Ovary (tissue), 9 donors: ENCODE data around the gene DCDC2C. TPM values are rescaled to one million over a fixed set of nuclear protein-coding genes. Genes with fewer than 3 reads are reported as not detected.

Source experiments
- DNase-seq, 5 donors: peaks; one replicate each; pipeline ENCODE4 v3.0.0-alpha.2; 2019 to 2020
- H3K27ac ChIP-seq, 2 donors: fragments of 200-600 bp; one replicate each; pipeline versions ENCODE4 v1.5.1 to v1.8.0; 2019 to 2022
- H3K27me3 ChIP-seq: fragments of 200-600 bp; one replicate; pipeline ENCODE4 v1.8.0; 2022
- H3K36me3 ChIP-seq: fragments of 200-600 bp; sonication (generic); one replicate; pipeline ENCODE4 v1.5.1; 2019
- H3K4me1 ChIP-seq: one replicate; pipeline ENCODE4 v1.8.1; 2013; ENCODE audit warnings: mild to moderate bottlenecking, moderate library complexity; ENCODE audit not compliant: insufficient read depth
- H3K4me3 ChIP-seq: fragments of 200-600 bp; sonication (generic); one replicate; pipeline ENCODE4 v1.5.1; 2017
- H3K9me3 ChIP-seq, 2 donors: fragments of 200-600 bp in 1 of 2; sonication (generic) in 1 of 2; one replicate each; pipeline versions ENCODE4 v1.5.1 to v1.8.1; 2013 to 2019; ENCODE audit warnings: mild to moderate bottlenecking in 1 of 2, moderate library complexity in 1 of 2
- EP300 ChIP-seq: sonication (generic); formaldehyde crosslinking; IDR thresholded peaks from one replicate; pipeline ENCODE4 v1.6.1; 2017; ENCODE audit warnings: antibody characterized with exemption
- POLR2A ChIP-seq: fragments of 450-650 bp; IDR thresholded peaks from one replicate; pipeline ENCODE4 v1.6.1; 2017; ENCODE audit warnings: antibody characterized with exemption, mild to moderate bottlenecking, moderate library complexity
- WGBS, 3 donors: extraction: QIAGEN DNeasy Blood & Tissue Kit in 1 of 3; methylation state at CpG; one replicate each; pipeline versions ENCODE4 v1.1.5 to v1.1.7; 2013 to 2017; 5-methylcytosine and 5-hydroxymethylcytosine counted together
- intact Hi-C, 4 donors: fragments of 100-400 bp; cut with DNase I; formaldehyde crosslinking; loops; one replicate each; pipeline versions ENCODE4 v1.11.0 to v1.15.1; 2022 to 2023
- polyA plus RNA-seq, 2 donors: library from polyadenylated mRNA; stranded (reverse); fragments of 200-250 nt in 1 of 2; fragments of 350-450 nt in 1 of 2; fragmentation: Illumina TruSeq in 1 of 2; extraction: RNeasy Lipid Tissue Mini Kit (QIAGEN cat#74804) in 1 of 2; gene quantifications; one replicate each; pipeline ENCODE4 v1.2.3, GENCODE V29; 2013 to 2014
- total RNA-seq, 7 donors: library from RNA; depleted of rRNA in 2 of 7; stranded (reverse); fragments of >200 nt in 2 of 7; fragmentation: NEBNext Ultra II Directional in 3 of 7; extraction: Animal tissue kit (Norgen Biotek cat#: 25700) in 3 of 7; gene quantifications; one replicate each; pipeline versions ENCODE4 v1.1.0 to v1.2.4, GENCODE V29; 2016 to 2023
- TF ChIP-seq, protein P1 (sequence below), 3 donors: fragments of 450-650 bp in 2 of 3; fragments of 200-600 bp in 1 of 3; IDR thresholded peaks; one replicate each; pipeline versions ENCODE4 v1.5.1 to v1.8.0; 2016 to 2022; ENCODE audit warnings: antibody characterized with exemption in 3 of 3, mild to moderate bottlenecking in 1 of 3
- donor health status: DM: no; HTN: no; CAD: no; lungs with moderate emphysema.
- donor health status: DM: no; HTN: no; CAD: no.
- donor health status: Bipolar disorder and iron deficiency.
- donor health status: DM: yes; HTN: yes; CAD: no.
- donor health status: DM: no; HTN: no; CAD: no.
- donor health status: DM: yes; HTN: yes; CAD: no.

DCDC2C gene
- total and polyA plus RNA-seq, 9 donors: 0.11 to 0.95 (median 0.42) TPM; not detected in 6

DNA sequence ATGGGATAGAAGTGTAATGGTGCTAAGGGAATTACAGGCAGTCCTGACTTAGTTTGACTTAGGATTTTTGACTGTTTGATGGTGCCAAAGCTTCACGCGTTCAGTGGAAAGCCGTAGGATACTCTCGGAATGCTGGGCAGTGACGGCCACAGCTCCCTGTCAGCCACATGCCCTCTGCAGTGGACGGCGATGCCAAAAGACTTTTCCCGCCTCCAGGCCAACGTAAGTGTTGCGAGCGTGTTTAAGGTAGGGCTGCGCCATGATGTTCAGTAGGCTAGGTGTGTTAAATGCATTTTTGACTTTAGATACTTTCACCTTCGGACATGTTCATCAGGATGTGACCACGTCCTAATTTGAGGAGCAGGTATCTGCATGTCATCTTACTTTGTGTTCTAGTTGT lies 63.4 kb downstream of the DCDC2C start:
- TF ChIP-seq POLR2A (no peak), EP300 (no peak)
- TF ChIP-seq, protein P1, sequence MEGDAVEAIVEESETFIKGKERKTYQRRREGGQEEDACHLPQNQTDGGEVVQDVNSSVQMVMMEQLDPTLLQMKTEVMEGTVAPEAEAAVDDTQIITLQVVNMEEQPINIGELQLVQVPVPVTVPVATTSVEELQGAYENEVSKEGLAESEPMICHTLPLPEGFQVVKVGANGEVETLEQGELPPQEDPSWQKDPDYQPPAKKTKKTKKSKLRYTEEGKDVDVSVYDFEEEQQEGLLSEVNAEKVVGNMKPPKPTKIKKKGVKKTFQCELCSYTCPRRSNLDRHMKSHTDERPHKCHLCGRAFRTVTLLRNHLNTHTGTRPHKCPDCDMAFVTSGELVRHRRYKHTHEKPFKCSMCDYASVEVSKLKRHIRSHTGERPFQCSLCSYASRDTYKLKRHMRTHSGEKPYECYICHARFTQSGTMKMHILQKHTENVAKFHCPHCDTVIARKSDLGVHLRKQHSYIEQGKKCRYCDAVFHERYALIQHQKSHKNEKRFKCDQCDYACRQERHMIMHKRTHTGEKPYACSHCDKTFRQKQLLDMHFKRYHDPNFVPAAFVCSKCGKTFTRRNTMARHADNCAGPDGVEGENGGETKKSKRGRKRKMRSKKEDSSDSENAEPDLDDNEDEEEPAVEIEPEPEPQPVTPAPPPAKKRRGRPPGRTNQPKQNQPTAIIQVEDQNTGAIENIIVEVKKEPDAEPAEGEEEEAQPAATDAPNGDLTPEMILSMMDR (IDR thresholded peaks at IDR 0.05): no peak
- intact Hi-C loops: no loop called here
- Histone ChIP-seq H3K9me3 (no peaks in the 10 kb centered on the region), H3K36me3 (no peaks in the 10 kb centered on the region), H3K4me1 (no peaks in the 10 kb centered on the region), H3K4me3 (no peak overlapping the region), H3K27ac (no peak overlapping the region), H3K27me3 (no peaks in the 10 kb centered on the region)
- DNase-seq: no peak
- 86 to 94% (median 92%) methylated on average over 14 of the region's 14 CpGs for WGBS, 3 donors

DNA sequence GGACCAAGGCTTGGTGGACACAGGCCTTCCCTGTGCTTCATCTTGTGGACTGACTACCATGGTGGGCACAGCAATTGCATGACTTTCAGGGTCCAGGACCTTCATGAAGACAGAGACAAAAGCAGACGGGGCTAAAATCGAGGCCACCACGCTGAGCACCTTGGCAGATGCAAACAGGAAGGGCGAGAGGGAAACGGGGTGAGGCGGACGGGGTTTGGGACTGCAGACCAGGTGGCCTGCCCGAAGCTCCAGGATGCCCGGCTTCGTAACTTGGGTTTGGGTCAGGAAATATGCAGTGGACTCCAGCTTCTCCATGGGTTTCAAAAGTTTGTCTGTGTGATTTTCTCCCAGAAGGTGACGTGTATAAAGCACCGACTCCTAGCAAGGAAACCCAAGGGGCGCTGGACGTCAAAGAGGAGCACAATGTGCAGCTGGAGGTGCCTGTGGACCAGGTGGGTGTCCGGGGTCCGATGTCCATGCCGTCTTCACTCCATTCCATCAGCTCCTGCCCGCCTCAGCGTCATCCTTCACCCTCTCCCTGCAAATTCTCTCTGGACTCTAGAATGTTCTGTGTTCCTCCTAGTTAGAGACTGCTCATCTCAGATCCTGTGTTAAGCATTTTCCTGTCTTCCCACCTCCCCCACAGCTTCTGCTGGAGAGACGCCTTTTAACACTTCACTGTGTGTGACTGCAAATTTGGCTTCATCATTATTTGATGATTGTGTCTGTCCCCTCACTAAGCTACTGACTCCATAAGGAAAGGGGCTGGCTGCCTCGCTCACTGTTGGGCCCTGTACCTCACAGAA lies 65.8 kb downstream of the DCDC2C start:
- WGBS, 3 donors: 88 to 92% (median 92%) methylated on average over 21 of the region's 21 CpGs
- Histone ChIP-seq H3K36me3 (no peaks in the 10 kb centered on the region), H3K27ac (no peak overlapping the region), H3K9me3 (no peaks in the 10 kb centered on the region), H3K27me3 (no peaks in the 10 kb centered on the region), H3K4me1 (no peaks in the 10 kb centered on the region), H3K4me3 (no peak overlapping the region)
- TF ChIP-seq, protein P1 (IDR thresholded peaks at IDR 0.05): no peak
- no peak for TF ChIP-seq EP300
- TF ChIP-seq POLR2A: no peak
- intact Hi-C loops: no loop called here
- no peak for DNase-seq

DNA sequence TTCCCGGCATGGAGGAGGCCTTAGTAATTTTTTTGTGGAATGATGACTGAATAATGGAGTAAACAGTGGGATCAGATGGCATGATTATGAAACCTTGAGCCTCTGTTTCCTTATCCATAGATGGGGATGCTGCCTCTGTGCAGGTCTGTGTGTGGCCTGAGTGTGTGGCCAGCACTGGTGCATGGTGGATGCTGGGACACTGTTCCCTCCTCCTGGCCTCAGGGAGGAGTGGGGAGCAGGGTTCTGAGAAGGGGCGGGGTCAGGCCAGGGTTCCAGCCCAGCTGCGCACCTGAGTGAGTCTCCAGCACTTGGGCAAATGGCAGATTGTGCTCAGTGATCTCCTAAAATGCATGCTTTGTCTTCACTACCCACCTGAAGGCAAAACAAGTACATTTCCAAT lies 66.4 kb downstream of the DCDC2C start:
- no peak overlapping the region for H3K27ac ChIP-seq
- WGBS, 3 donors: 87 to 89% (median 89%) methylated on average over 3 of the region's 3 CpGs
- intact Hi-C loops: no loop called here
- no peaks in the 10 kb centered on the region for H3K36me3 ChIP-seq
- H3K27me3 ChIP-seq: no peaks in the 10 kb centered on the region
- H3K4me3 ChIP-seq: no peak overlapping the region
- no peaks in the 10 kb centered on the region for H3K4me1 ChIP-seq
- no peak for TF ChIP-seq EP300
- no peak for TF ChIP-seq POLR2A
- TF ChIP-seq, protein P1 (IDR thresholded peaks at IDR 0.05): no peak
- no peak for DNase-seq
- H3K9me3 ChIP-seq: no peaks in the 10 kb centered on the region

- no peak for DNase-seq
- no peaks in the 10 kb centered on the region for H3K27me3 ChIP-seq
- no peaks in the 10 kb centered on the region for H3K9me3 ChIP-seq
- WGBS, 3 donors: 82 to 84% (median 84%) methylated on average over 19 of the region's 19 CpGs
- H3K27ac ChIP-seq: no peak overlapping the region
- H3K36me3 ChIP-seq: no peaks in the 10 kb centered on the region
- TF ChIP-seq POLR2A: no peak
- TF ChIP-seq EP300: no peak
- TF ChIP-seq, protein P1 (IDR thresholded peaks at IDR 0.05): no peak
- H3K4me1 ChIP-seq: no peaks in the 10 kb centered on the region
- intact Hi-C loops: no loop called here
- H3K4me3 ChIP-seq: no peak overlapping the region
These were observed 67.5 kb downstream of the DCDC2C start for GRCh38 chr2:3770724-3771415.
